GM19372 (cell line): ENCODE data around the gene RNF34.

Experiments
- ATAC-seq: cut with Tn5 transposase; IDR thresholded peaks from one replicate; pipeline ENCODE4 v1.9.1; 2021; ENCODE audit warnings: mild to moderate bottlenecking, low read depth, moderate library complexity; ENCODE audit not compliant: unreplicated experiment

The RNF34 gene

GRCh38 chr12:121432740-121433480 lies 33.0 kb downstream of the RNF34 start:
- no peak for ATAC-seq

- ATAC-seq: no peak
Measured at GRCh38 chr12:121436706-121437105, 36.8 kb downstream of the RNF34 start.

GRCh38 chr12:121438905-121439304 lies 39.0 kb downstream of the RNF34 start:
- no peak for ATAC-seq

- no peak for ATAC-seq
Measured at GRCh38 chr12:121439715-121440114, 39.8 kb downstream of the RNF34 start.

GRCh38 chr12:121440768-121441167 lies 40.9 kb downstream of the RNF34 start:
- ATAC-seq: no peak

GRCh38 chr12:121441555-121441954 lies 41.6 kb downstream of the RNF34 start:
- no peak for ATAC-seq

- ATAC-seq: no peak
Measured at GRCh38 chr12:121442028-121442948, 42.4 kb downstream of the RNF34 start.

- ATAC-seq: no peak
Measured at GRCh38 chr12:121443193-121443870, 43.4 kb downstream of the RNF34 start.

- ATAC-seq: no peak
Measured at GRCh38 chr12:121443911-121444841, 44.3 kb downstream of the RNF34 start.

- no peak for ATAC-seq
Measured at GRCh38 chr12:121444842-121445202, 44.9 kb downstream of the RNF34 start.

GRCh38 chr12:121446750-121447149 lies 46.8 kb downstream of the RNF34 start:
- ATAC-seq: no peak

GRCh38 chr12:121448771-121449315 lies 48.9 kb downstream of the RNF34 start:
- ATAC-seq: no peak

GRCh38 chr12:121451961-121452339 lies 52.0 kb downstream of the RNF34 start:
- no peak for ATAC-seq

GRCh38 chr12:121452340-121452984 lies 52.5 kb downstream of the RNF34 start:
- no peak for ATAC-seq

GRCh38 chr12:121452985-121453360 lies 53.1 kb downstream of the RNF34 start:
- ATAC-seq: no peak

- no peak for ATAC-seq
Measured at GRCh38 chr12:121453629-121454028, 53.7 kb downstream of the RNF34 start.

- ATAC-seq: no peak
Measured at GRCh38 chr12:121454921-121455320, 55.0 kb downstream of the RNF34 start.

GRCh38 chr12:121455766-121456420 lies 56.0 kb downstream of the RNF34 start:
- no peak for ATAC-seq

- no peak for ATAC-seq
Measured at GRCh38 chr12:121456551-121456950, 56.6 kb downstream of the RNF34 start.
